Activated CD8-positive, alpha-beta memory T cell treated with anti-CD3 and anti-CD28 coated beads, Interleukin-2, amount 50 U/mL, for 24 hours (primary cell): ENCODE measurements around the gene MPRIP.

Experiments used
- DNase-seq: peaks from one replicate; pipeline ENCODE4 v3.0.0-alpha.2; 2020; ENCODE audit errors: extremely low read depth

The MPRIP gene

DNA sequence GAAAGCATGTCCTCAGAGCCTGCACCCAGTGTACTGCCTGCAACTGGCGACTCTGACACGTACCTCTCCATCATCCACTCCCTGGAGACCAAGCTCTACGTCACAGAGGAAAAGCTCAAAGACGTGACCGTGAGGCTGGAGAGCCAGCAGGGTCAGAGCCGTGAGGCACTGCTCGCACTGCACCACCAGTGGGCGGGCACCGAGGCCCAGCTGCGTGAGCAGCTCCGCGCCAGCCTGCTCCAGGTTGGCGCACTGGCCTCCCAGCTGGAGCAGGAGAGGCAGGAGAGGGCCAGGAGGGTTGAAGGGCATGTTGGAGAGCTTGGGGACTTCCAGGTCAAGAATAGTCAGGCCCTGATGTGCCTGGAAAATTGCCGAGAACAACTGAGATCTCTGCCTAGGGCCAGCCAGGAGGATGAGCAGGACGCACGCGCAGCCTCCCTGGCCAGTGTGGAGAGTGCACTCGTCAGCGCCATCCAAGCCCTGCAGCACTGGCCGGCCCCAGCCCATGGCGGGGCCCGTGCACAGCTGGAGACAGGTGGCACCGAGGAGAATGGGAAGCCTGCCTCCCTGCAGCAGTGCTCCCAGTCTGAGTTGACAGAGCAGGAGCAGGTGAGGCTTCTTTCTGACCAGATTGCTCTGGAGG lies 123.5 kb downstream of the MPRIP start:
- no peak for DNase-seq

DNA sequence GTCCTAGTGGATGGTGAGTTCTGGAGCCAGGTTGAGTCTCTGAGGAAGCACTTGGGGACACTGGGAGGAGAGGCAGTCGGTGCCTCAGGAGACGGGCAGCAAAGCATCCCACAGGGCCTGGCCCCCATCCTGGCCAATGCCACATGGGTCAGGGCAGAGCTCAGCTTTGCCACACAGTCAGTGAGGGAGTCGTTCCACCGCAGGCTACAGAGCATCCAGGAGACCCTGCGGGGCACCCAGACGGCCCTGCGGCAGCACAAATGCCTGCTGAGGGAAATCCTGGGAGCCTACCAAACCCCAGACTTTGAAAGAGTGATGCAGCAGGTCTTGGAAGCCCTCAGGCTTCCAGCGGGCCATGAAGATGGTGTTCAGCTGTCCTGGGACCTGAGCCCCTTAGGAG lies 124.2 kb downstream of the MPRIP start:
- DNase-seq, result no peak

DNA sequence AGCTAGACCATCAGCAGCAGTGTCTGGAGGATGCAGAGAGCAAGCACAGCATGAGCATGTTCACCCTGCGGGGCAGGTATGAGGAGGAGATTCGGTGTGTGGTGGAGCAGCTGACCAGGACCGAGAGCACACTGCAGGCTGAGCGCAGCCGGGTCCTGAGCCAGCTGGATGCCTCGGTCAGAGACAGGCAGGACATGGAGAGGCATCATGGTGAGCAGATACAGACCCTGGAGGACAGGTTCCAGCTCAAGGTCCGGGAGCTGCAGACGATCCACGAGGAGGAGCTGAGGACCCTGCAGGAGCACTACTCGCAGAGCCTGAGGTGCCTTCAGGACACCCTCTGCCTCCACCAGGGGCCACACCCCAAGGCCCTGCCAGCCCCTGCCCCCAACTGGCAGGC lies 125.1 kb downstream of the MPRIP start:
- DNase-seq, result no peak

DNA sequence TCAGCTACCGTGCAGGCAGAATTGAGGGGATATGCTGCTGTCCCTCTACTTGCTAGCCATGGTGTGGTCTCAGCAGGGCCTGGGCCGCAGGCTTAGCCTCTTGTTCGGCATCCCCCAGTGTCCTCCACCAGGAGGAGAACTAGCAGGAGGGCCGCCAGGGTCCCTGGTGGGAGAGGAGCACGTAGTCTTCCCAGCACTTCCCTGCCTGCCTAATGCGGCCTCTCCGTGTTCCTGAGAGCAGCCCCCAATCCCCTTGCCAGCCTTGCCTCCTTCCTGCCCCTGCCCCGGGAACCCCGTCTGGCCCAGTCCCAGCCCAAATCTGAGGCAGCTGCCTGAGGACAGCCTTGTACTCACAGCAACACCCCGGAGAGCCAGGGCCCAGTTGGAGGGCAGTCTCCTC lies 125.7 kb downstream of the MPRIP start:
- no peak for DNase-seq

DNA sequence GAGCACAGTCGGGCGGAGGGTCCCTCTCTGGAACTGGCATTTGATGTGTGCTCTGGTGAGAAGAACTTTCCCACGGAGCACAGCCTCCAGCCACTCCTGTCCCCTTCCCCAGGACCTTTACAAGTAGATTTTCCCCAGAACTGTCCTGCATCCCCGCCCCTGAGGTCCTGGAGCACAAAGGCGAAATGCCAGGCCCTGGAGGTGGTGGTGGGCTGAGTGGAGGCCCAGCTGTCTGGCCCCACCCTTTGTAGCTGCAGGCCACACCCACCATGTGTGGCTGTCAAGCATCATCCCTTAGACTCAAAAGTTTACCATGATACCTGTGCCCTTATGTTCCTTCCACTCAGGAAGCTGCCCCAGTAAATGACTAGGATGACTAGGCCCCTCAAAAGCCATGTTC lies 126.1 kb downstream of the MPRIP start:
- no peak for DNase-seq

DNA sequence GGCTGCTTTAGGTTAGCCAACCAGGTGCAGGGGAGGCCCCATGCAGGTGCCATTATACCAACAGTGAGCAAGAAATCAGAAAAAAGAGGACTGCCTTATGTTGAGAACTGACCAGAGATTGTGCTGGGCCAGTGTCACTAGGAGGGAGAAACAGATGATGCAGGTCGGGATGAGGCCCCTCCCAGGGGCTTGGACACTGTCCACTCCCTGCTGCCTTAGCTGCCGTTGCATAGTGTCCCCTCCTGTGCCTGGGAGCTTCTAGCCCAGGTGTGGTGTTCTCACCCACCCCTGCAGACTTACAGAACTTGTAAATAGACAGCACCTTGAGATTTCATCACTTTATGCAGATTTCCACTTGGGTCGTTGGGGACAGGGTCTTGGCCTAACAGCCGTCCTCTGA lies 127.1 kb downstream of the MPRIP start:
- no peak for DNase-seq

DNA sequence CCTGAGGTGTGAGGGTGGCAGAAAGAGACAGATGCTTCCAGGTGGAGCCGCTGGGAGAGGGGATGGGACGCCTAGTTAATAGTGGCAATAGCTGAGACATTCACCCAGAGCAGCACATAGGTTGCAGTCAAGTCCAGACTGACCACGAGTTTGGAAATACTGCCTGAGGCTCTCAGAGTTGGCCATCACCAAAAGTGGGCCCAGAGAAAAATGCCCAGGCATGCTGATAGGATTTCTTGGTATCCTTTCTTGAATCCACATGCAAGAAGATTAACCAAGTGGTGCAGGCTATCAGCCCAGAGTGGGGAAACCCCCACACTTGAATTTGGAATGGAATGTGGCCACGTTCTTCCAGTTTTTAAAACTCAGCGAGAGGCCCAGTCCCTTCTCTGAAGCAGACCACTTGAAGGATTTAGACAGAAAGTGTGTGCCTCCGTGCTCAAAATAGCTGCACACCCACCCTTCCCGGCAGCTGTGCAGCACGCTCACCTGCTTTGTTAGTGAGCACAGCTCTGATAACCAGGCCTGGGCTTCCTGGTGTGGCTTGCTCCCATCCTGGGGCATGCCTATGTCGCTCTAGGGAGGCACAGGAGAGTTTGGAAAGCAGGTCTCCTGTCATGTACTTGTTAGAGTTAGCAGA lies 128.2 kb downstream of the MPRIP start:
- no peak for DNase-seq

DNA sequence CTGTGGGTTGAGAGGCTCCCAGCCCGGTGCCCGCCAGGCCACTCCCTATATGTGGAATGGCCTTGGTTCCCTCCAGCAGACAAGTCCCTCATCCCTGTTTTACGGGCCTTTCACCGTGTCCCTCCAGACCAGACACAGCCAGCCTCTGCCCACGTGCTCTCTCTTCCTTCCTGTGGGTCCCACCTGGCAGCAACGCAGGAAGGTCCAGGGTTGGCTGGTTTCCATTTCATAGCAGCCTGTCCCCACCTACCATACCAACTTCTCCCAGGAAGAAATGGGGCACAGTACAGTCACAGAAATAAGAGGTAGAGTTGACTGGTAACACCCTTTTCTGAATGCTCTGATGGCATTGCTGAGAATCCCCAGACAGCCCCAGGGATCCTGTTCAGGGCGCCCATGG lies 128.9 kb downstream of the MPRIP start:
- no peak for DNase-seq

DNA sequence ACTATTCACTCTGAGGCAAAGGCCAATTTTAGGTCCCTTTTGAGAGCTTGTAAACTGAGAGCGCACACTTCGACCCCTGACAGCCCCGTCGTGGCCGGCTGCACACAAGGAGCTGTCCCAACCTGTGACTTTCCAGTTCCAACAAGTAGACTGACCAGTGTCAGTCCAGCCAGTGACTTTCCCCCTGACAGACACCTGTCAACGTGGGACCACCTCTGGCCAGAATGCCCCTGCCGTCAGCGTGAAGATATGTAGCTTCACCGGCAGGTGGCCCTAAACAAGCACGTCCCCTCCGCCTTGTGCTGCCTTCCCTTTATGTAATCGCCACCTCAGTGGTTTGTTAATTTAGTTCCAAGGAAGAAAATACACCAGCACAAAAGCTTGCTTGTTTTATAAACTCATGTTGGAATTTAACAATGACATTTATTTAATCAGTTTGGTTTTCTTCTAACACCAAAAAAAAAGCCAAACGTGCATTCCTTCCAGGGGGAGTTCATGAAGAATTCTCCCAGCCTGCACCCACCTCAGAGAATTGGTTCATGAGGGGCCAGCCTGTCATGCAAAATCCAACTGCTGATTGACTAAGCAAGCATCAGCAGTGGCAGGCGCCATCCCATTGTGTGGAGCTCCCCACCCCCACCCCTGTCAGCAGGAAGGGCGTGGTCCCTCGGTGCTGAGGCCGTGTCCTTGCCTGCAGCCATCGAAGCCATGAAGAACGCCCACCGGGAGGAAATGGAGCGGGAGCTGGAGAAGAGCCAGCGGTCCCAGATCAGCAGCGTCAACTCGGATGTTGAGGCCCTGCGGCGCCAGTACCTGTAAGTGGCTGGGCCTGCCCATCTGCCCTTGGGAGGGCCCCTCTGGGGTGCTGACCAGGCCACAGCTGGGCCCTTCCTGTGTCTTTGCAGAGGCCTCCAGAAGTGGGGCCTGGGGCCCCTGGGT lies 130.0 kb downstream of the MPRIP start:
- DNase-seq, result no peak

DNA sequence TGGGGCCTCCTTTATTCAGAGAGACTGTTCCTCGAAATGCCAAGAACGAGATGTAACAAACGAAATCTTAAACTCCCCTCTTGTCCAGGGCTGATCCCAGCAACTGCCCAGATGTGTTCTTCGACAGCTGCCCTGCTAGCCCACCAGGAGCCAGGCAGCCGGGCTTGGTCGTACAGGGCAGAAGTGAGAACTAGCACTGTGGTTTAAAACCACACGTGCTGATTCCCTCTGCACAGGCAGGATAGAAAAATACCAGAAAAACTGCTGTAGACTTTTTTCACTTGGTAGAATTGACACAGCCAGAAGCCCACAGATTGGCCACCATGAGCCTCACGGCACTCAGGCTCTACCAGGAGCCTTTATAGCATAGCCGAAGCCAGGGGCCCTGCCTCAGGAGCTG lies 130.7 kb downstream of the MPRIP start:
- no peak for DNase-seq

DNA sequence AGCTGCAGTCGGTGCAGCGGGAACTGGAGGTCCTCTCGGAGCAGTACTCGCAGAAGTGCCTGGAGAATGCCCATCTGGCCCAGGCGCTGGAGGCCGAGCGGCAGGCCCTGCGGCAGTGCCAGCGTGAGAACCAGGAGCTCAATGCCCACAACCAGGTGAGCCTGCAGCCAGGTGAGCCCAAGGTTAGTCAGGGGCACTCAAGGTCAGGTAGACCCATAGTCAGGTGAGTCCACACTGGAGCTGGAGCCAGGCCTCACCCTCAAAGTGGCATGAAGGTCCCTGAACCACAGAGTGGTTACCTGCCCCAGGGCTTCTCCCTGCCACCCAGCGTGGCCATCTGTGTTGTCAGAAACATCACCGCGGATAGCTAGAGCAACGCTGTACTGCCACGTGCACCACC lies 131.7 kb downstream of the MPRIP start:
- DNase-seq, result no peak

DNA sequence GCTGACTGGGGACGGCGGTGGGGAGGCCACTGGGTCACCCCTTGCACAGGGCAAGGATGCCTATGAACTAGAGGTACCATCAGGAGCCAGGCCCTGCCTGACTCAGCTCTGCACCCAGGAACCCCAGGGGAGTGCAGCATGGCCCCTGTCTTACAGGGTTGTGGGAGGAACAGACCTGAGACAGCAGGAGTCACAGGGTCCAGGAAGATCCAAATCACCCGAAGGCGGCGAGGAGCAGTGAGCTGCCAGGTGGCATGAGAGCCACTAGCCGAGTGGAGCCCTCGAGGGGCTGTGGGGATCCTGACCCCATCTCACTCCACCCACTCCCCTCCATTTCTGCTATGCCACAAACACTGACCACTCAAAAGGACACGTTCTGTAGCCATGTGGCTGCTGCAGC lies 133.1 kb downstream of the MPRIP start:
- no peak for DNase-seq

DNA sequence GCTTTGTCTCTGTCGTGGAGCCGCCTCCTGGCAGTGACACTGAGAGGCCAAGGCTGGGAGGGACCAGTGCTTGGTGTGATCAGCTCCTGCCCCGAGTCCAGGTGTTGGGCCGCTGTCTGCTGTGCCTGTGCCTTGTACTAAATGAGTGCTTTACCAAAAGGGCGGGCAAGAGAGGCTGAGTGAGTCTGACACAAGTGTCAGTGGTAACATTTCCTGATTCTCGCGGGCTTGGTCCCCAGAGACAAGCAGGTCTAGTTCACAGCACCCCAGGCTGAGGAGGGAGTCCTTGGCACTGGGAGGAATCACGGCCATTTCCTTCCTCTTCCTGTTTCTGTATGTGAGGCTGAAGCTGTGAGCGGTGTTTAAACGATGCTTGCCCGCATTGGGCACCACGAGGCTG lies 133.7 kb downstream of the MPRIP start:
- DNase-seq, result no peak

DNA sequence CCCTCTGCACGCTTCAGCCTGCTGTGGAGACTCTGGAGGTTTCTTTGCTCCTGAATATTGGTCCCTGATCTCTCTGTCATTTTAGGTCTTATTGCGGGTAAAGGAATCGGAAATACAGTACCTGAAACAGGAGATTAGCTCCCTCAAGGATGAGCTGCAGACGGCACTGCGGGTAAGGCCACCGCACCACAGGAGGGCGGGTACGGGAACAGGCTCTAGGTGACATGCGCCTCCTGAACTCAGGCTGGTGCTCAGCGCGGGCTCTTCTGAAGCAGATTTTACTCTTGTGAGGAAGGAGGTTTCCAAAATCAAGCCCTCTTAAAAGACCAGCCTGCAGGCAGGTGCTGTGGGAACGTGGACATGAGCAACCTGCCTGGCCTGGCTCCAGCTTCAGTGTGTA lies 134.1 kb downstream of the MPRIP start:
- no peak for DNase-seq

DNA sequence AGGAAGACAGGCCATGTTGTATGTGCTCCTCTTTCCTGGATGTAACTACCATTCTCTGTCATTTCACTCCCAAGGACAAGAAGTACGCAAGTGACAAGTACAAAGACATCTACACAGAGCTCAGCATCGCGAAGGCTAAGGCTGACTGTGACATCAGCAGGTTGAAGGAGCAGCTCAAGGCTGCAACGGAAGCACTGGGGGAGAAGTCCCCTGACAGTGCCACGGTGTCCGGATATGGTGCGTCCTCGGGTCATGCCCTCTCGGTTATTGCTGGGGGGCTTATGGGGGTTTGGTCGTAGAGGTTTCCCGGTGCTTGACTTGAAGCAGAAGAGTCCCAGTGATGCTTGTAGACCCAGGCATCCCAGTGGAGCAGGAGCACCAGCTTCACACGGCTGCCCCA lies 134.9 kb downstream of the MPRIP start:
- no peak for DNase-seq

DNA sequence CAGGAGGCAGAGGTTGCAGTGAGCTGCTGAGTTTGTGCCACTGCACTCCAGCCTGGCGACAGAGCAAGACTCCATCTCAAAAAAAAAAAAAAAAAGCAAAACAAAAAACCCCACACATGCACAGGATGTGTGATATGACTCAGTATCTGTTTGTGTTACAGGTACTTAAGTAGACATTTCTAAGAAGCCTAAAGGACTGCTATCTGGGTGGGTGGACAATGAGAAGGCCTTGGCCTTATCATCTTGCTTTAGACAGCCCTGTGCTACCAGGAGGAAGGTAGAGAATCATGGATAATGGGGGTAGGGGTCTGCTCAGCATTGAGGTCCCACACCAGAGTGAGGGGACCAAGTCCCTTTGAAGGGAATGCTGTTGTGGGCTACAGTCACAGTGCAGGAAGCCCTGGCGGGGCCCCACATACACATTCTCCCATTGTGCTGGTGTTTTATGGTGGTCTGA lies 137.1 kb downstream of the MPRIP start:
- DNase-seq, result no peak

DNA sequence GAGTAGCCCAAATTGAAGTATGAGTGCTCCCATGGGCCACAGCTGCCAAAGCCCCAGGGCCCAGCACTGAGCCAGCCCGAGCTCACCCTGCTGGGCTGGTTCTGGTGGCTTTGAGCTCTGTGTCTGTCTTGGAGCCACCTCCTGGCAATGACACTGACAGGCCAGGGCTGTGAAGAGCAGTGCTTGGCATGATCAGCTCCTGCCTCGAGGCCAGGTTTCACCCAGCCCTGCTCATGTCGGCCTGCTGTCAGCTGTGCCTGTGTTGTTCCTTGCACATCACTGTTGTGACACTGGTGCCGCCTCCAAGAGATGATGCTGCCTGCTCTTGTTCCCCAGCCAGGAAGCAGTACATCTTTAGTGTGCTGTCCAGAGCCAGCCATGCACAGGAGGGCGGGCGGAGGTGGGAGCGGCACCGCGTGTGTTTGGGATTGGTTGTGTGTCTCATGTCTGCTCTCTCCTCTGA lies 137.9 kb downstream of the MPRIP start:
- DNase-seq, result no peak

DNA sequence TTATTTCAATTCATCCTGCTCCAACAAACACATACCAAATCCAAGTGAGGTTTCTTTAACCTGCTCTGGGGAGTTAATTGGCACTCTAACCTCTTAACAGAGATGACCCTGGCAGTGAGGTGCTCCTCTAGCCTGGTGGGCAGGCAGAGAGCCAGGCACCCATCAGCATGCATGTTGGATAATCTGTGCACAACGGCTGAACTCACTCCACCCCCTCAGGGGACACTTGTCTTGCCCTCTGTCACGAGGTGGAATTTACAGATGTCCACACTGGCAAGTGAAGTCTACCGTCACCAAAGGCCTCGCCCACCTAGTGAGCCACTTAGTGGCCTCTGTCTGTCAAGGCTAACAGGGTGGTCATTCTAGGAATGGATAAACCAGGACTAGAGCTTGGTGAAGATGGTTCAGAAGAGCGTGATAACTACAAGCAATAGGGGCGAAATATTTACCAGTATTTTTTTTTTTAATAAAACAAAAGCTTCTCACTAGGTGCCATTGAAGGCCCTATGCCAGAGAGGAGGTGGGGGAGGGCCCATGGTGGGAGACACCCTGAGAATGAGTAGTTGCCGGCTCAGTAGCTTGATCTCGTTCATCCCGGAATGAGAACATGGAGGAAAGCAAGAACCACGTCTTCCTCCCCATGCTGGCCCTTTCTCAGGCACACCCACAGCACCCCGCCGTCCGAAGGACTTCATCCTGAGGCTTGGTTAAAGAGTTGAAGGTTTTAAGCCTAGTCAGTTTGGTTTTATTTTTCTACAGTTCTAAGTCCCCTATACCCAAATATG lies 138.7 kb downstream of the MPRIP start:
- no peak for DNase-seq

DNA sequence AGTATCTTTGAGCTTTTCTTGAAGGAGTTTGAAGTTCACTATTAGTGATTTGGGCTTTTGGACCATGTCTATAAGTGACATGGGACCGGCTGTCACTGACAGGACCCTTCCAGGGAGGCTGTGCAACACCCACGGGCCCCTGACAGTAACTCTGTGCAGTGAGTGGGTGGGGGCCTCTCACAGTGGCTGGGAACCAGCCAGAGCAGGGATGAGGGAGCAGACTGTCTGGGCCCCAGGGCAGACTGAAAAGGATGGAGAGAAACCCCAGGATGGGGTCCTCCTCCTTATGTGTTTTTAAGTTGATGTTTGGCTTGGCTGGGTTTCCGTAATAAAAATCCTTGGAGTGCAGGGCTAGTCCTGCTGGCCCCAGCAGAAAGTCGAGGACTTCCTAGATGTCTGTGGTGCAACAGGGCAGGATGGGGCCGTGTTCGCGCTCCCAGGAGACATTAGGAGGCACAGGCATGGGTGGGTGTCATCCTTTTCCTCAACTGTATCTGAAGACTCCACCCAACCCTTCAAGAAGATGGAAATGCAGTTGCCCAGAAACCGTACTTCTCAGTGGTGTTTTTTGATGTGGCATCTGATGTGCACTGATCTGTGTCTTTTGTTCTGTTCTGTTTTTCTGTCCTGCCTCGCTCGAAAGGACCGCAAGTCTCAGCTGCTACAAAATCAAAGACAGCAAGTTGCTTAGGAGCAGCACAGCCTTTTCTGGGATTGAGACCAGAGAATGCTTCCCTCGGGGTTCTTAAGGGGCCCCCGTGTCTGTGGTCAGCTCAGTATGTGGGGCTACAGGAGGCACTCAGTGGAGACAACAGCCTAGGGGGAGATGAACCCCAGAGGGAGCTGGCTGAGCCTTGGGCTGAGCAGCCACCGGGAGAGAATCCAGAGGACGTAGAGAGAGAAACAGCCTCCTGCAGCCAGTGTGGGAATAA lies 139.7 kb downstream of the MPRIP start:
- DNase-seq, result no peak

DNA sequence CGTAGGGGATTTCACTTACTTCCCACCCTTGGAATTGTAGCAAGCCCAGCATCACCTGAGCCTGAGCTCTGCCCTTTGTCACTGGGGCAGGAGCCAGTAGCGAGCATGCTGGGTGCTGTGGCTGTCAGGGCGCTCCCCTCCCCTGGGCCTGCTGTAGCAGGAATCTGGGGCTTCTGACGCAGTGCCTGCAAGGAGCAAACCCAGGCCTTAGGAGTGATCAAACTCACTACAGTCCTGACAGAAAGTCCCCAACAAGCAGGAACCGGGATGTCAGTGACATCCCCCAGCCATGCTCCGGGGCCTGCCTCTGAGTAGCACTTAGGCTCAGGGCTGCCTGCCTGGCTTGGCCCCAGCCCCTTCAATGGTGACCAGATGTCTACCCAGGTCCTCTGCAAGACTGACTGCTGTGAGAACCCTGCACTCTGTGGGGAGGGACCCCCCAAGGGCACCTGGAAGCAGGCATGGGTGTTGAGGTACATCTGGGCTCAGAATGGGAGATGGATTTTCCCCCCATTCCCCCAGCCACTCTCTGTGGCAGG lies 140.4 kb downstream of the MPRIP start:
- DNase-seq, result no peak

DNA sequence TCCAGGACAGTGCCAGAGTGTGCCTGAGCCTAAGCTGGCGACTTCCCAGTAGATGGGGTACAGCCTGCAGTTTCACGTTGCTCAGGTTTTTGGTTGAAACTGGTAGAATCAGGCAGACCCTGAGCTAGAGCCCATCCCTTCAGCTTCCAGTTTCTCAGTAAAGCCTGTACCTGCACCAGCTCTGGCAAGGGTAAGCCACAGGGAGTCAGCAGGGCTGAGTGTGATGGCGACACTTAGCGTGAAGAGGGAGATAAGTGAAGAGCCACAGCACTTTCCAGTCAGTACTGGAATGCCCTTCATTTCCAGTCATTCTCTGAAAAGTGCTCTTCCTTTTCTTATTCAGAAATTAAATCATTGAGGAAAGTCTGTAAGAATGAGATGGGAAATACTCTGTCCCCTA lies 141.5 kb downstream of the MPRIP start:
- no peak for DNase-seq
